ENCODE results near the gene TMEM250.

Gene TMEM250

DNA sequence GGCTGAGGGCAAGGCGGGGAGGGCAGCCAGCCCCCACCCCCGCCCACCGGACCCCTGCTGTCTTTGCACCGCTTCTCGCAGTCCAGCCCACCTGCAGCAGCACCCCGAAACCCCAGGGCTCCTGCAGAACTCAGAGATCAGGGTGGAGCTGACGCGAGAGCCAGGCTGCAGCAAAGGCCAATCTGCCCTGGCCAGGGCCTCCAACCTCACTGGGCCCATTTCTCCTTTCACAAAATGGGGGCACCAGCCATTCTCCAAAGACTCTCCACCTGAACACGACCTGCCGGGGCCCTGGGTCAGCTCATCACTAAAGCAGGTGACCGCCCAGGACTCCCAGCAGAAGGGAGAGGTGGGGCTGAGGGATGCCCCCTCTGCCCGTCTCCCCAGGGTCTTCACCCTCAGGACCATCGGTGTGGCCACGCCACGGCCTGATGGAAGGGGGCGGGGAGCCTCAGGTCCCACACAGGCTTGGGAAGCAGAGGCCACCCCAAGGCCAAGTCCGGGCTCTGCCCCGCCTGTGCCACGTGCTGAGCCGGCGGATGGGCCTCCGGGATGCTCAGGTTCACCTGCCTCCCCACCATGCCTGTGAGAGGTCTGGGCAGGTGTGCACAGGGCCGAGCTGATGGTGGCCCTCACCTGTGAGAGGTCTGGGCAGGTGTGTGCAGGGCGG, 36.7 kb downstream of the TMEM250 start:
- no peak for DNase-seq

GRCh38 chr9:136081113-136081825, 37.4 kb downstream of the TMEM250 start:
- peak; percentile 33 for DNase-seq

- no peak for DNase-seq
These were observed 38.0 kb downstream of the TMEM250 start for GRCh38 chr9:136080716-136081112.

DNA sequence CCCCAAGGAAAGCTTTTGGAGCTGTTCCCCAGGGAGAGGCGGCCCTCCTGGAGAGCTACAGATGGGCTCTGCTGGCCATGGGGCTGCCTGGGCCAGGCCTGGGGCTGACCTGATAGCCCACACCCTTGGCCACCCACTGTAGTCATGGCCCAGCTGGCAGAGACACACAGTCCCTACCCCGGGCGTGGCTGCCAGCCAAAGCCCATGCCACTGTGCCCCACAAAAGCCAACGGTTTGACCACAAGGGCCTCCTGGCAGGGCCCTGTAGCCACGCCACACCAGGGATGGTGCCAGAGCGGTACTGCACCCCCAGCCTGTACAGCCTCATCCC, 38.8 kb downstream of the TMEM250 start:
- no peak for DNase-seq

GRCh38 chr9:136079211-136079915, 39.3 kb downstream of the TMEM250 start:
- DNase-seq, result no peak

- no peak for DNase-seq
These were observed 40.1 kb downstream of the TMEM250 start for GRCh38 chr9:136078498-136079011.

- no peak for DNase-seq
These were observed 40.7 kb downstream of the TMEM250 start for GRCh38 chr9:136078024-136078423.

GRCh38 chr9:136077491-136077890, 41.2 kb downstream of the TMEM250 start:
- no peak for DNase-seq

- no peak for DNase-seq
These were observed 42.6 kb downstream of the TMEM250 start for GRCh38 chr9:136075881-136076678.

- no peak for DNase-seq
These were observed 43.4 kb downstream of the TMEM250 start for GRCh38 chr9:136075134-136075841.

DNA sequence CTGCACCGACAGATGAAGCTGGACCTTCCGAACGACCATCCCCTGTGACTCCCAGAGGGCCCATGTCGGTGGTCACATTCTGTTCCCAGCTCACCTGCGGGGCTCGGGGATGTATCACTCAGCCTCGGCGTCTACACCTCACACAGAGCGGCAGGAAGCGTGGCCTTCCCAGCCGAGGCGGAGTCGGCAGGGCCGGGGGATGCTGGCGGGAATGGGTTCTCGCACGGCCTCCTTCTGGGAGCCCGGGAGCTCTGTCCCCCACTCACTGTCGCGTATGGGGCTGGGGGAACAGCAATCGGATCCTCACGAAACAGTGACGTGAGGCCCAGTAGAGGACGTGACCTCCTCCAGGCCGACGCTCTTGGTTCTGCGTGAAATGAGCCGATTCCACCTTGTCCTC, 44.0 kb downstream of the TMEM250 start:
- no peak for DNase-seq

Measured in NCI-H1436 (cell line).